ENCODE measurements around the gene CNTNAP2. TPM values are rescaled to one million over a fixed set of nuclear protein-coding genes. Genes with fewer than 3 reads are reported as not detected.
"Not testable (repeated sequence)": the region's sequence is repeated elsewhere in the genome, so short reads cannot be mapped to it uniquely, and the experiment has no call there.

Gene CNTNAP2
- polyA plus RNA-seq, 3 donors, result 15.2 to 28.4 (median 19.5) TPM

DNA sequence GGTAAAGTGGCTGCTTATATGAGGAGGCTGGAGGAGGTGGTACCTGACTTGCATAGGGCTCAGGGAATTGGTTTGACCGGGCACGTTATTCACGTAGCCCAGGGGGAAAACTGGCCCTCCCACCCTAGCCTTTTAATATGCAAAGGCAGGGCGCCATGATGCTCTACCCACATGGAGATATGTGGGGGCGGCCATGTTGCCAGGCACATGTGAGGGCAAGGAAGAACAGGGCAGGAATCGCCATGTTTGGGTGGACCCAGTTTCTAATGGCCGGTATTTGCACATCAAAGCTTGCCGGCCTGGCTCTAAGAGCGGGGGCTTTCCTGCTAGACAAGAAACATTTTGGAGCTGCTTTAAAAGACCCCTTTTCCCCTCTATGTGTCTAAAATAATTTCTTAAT lies 1524.2 kb downstream of the CNTNAP2 start:
- no peak for DNase-seq

DNA sequence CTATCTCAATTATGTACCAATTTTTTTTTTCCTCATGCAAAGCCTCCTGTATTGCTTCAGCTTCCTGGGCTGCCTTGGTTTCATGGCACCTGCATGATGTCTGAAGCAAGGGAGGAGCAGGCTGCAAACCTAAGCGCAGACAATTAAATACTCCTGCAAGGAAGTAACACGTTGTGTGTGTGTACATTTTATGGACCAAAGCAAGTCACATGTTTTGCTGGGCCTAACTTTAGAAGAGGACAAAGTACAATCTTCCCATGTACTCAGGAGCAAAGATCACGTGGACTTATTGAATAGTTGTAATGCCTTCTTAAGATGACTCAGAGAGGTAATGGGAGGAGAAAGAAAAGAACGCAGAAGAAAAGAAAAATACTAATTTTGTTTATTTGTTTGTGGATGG lies 1530.0 kb downstream of the CNTNAP2 start:
- DNase-seq, result no peak

DNA sequence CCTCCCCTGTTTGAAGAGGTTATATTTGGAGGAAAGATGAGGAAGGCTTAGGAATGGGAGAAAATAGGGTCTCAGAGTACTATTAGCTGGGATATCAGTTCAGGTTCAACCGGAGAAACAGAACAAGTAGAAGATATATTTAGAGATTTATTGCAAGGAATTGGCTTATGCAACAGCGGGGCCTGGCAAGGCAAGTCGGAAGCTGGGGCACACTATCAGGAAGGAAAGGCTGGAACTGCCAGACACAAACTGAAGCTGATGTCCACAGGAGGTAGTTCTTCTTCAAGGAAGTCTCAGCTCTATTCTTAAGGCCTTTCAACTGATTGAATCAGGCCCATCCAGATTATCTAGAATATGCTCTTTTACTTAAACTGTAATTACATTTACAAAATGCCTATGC lies 1534.4 kb downstream of the CNTNAP2 start:
- DNase-seq, result no peak

DNA sequence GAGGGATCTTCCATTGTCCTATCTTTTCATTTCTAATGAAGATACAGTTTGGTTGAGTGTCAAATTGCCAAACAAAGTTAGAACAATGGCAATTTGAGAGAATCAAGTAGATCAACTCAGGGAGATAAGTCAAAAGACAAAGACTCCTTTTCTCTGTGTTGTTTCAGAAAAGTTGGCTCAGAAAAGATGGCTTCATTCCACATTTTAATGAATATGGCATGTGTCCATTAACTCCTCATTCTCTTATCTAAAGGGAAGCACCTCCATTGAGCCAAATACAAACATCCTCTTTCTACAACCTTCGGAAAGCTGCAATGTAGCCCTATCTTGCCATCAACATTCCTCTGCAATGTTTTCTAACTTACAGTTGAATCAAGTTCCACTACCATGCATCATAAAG lies 1535.0 kb downstream of the CNTNAP2 start:
- no peak for DNase-seq

DNA sequence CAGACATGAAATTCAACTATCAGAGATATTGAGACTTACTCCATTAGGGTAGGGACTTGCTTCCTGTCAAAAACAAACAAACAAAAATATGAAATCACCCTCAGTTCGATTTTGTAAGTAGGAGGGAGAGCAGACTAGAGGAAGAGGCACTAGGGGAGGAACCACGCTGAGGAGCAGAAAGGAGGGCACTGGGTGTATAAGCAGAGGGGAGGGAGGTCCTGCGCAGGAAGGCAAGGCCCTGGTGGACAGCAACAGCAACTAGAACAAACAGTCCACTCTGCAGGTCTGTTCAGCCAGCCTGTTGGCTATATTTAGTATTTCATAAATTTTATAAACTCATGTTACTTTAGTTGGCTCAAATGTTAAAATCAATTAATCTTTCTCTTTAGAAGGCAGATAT lies 1536.9 kb downstream of the CNTNAP2 start:
- no peak for DNase-seq

DNA sequence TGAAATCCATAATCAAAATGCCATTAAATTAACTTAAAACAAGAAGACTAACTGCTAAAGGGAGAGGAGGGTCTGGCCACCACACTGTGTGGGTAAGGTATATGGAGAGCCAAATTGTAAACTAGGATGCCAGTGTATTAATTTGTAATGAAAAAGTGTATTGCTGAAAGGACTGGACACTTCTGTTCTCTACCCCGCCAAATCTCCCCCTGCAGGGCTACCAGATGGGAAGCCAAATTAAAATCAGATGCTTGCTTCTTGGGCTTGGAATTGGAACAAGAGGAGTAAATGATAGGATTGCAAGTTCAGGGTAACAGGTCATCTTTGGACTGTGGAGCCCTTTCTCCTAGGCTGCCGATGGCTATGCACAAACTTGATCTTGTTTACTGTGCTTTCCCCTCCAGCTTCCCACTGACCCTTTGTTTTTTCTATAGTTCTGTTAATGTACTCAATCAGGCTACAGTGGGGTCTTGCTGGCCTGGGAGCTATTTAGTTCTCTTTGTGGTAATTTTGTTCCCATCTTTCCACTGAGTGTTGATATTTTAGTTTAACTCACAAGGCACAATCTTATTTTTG lies 1541.9 kb downstream of the CNTNAP2 start:
- DNase-seq, result no peak

DNA sequence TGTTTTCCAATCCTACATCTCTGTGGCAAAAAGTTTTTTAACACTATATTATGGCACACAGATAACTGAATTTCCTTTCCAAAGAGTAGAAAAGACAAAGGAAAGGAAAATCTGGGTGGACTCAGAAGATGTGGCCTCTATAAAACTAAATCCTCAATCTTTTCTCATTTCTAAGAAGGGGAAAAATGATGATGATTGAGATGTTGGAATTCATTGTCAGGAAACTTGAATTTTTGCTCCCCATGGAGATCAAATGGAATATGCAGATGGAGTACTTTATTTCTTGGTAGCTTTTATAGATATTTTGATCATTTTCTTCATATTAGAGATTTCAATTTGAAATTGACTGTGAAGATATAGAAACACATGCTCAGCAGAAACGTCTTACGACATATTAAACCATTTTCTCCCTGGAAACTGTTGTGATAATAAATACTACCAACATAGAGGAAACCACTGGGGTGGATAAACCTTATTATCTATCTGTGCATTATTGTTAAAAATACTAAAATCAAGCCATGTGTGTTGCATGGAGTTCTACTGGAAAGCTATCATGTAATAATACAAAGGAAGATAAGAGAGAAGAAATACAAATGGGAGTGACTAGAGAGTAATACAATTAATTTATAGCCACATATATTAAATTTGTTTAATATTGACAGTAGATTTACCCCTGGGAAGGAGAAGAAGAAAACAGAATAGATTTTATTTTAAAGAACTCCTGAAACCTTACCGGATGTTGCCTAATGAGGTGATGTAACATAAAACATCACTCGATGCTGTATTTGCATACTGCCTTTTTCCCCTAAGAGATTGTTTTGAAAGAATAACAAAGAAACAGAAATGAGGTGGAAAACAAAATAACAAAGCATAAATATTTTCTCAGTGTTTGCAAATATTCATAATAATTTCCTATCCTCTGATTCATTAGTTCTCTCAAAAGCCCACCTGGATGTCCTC lies 1542.7 kb downstream of the CNTNAP2 start:
- no peak for DNase-seq

DNA sequence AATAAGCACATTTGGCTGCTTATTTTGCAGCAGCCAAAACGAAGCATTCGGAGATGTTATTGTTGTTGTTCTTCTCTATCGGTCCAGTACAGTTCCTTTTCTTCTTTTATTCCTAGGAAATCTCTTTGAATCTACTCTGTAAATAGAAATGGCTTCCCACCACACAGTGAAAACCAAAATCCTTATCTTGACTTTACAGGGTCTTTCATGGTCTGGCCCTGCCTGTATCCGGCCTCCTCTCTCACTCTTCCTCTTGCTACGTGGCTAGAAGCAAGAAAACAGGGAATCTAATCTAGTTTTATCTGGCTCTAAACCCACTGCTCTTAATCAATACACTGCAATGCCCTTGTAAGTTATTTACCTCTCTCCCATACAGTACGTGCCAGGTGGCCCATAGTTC lies 1547.9 kb downstream of the CNTNAP2 start:
- DNase-seq, result no peak

DNA sequence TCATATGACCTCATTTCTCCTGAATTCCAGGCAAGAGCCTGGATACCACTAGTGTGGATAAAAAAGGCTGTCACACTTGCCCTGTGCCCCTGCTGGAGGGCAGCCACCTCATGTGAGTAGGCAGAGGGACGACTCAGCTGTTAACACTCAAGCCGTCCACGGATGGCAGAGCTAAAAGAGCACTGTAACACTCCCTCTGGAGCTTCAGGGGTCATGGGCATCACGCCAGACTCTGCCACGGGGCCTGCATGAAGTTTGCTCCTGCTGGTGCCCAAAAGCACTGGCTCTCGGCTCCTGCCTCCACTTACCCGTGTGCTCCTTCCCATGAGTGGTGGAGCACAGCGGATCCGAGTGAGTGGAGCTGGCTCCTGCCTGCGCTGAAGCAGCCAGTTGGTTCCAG lies 1554.2 kb downstream of the CNTNAP2 start:
- no peak for DNase-seq

DNA sequence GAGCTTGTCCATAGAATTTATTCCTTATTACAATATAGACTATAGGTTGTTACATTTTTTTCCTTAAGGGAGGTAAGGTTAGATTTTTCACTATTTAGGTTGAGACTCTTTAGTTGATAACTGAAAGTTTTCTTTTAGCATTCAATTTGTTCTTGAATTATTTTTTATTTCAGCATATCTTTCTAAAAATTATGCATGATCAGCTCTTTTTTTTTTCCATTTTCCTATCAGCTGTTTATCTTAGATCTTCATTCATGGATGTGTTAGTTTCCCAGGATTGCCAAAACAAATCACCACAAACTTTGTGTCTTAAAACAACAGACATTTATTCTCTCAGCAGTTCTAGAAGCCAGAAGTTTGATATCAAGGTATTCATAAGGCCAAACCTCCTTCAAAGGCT lies 1558.1 kb downstream of the CNTNAP2 start:
- no peak for DNase-seq

DNA sequence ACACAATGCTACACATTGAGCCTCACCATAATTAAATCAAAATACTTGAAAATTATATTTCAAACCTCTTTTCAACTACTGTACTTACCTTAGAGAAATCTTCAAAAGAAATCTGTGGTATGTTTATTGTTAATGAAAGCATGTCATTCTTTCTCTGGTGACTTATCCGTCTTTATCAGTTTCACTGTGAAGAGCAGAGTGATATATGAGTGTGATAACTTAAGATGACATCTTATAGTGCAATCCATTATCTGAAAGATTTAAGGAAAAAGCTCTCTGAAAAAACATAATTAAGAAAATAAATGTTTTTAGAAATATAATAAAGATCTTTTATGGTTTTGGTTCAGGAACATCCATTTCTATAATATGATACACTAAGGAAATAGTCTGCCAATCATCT lies 1562.3 kb downstream of the CNTNAP2 start:
- DNase-seq, result no peak

DNA sequence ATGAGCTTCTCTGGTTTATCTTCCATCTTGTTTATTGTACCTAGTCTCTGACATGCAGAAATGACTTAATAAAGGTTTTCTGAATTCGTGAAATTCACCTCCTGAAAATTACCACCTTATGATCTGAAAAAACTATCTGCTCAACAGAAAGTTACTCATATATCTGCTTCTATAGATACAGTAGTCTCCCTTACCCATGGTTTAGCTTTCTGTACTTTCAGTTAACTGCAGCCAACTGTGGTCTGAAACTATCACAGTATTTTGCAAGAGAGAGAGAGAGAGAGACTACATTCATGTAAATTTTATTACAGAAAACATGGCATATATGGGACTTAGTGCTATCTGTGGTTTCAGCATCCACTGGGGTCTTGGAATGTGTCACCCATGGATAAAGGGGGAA lies 1564.9 kb downstream of the CNTNAP2 start:
- no peak for DNase-seq

DNA sequence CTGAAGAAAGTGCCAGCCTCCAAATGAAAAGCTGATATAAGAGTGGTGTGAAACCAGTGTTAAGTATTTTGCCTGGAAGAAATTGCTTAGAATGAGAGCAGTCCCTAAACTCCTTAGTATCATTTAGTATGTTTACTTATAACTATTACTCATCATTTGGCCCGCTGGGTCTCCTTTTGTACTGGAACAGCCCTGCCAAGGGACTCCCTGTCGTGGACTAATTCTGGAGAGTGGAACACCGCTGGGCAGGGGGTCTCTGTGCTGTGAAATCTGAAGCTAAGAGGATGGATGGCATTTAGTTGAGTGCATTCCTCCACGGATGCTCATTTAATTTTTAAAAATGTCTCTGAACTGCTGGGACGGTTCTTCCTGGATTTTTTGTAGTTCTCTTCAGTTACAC lies 1584.1 kb downstream of the CNTNAP2 start:
- no peak for DNase-seq

DNA sequence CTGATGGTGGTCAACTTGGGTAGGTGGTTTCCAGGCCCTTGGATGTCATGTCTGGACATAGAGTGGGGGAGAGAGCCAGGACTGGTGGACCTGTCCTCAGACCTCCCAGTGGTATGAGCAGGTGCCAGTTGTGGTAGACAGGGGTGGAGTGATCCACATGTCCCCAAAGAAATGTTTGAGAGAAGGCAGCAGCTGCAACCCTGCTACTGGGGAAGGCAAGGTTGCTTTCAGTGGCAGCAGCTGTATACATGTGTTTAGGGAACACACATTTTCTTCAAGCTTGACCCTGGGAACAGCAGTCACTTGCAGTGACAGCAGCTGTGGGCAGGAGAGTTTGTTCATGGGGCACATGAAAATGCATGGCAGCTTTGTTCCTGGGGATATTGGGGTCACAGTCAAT lies 1591.3 kb downstream of the CNTNAP2 start:
- DNase-seq, result no peak

DNA sequence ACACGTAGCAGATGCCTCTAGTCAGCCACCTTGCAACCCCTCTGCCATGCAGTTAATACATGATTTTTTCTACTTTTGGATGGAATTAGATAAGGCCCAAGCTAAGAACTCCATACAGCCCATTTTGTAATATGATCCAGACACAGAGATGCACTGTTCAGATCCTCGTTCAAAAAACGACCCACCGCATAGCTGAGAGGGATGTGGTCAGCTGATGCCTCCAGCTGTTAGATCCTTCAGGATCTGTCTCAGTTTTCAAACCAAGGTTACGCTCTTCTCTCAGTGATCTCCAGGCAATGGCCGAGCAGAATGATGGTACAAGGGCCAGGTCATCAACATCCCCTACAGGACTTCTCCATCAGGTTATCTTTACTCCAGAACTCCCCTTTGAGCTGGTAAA lies 1592.3 kb downstream of the CNTNAP2 start:
- no peak for DNase-seq

DNA sequence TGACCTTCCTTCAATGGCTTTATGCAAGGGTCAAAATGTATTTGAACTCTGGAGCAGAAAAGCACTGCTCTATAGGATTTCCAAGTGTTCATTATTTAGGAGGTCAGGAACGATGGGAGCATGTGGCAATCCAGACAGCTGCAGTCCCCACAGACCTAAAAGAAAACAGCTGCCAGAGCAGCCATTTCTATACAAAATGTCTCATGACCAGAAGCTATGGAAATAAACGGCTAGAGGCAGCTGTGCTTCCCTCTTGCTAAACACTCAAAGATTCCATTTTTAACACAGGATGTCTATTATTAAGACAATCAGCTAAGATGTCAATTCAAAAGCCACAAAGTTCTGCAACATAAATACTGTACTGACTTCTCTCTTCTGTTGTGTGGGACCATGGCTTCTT lies 1594.8 kb downstream of the CNTNAP2 start:
- no peak for DNase-seq

DNA sequence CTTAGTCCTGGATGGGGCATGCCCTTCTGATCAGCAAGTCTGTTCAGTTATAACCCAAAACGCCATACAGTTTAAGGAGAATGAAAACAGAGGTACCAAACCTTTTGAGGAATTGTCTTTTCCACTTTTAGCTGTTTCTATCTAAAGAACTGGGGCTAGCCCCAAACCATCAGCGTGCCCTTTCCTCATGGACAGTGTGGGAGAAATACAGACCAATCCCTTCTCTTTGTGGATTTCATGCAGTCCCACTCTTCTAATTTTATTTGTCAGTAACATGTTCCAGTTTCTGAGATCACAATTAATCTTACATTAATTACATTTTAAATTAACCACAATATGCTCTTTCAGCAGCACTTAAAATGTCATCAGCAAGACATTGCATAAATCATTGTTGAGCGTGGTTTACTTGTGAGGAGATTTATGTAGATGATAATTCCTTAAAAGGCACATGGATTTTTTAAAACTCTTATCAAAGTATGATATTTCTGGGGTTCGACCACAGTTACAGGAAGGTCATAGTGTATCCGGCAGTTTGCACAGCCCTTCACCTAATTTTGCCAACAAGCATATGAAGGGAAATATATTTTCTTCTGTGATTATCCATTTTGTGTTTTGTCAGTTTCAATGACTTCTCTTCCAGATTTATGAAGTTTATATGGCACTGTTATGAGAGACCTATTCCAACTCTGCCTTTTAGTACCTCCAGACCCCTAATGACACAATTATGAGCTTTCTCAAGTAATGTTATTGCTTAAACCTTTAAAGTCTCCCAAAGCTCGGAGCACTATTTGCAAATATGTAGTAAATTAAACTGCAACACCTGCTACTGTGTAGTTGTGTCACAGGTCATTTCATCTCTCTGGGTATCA lies 1605.6 kb downstream of the CNTNAP2 start:
- no peak for DNase-seq

DNA sequence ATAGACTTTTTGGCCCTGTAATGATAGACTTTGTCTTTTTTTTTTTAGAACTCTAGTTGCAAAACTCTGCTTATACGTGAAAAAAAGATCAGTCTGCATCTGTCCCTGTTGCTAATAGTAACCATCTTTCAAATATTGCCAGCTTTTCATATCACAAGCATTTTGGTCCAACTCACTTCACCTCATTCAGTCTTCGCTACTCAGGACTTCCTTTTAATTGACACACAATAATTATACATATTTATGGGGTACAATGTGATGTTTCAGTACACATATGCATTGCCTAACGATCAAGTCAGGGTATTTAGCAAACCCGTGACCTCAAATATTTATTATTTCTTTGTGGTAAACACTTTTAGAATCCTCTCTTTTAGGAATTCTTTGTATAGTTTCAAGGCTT lies 1606.9 kb downstream of the CNTNAP2 start:
- no peak for DNase-seq

DNA sequence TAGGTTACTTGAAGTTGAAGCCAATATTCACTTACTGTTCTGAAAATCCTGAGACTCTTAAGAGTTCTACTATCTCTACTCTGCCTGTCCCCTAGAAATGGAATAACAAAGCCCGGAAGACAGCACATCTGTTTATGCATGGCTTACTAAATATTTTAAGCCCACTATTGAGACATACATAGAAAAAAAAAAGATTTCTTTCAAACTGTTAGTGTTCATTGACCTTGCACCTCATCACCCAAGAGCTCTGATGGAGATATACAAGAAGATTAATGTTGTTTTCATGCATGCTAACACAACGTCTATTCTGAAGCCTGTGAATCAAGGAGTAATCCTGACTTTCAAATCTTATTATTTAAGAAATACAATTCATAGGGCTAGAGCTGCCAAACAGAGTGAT lies 1614.7 kb downstream of the CNTNAP2 start:
- no peak for DNase-seq

DNA sequence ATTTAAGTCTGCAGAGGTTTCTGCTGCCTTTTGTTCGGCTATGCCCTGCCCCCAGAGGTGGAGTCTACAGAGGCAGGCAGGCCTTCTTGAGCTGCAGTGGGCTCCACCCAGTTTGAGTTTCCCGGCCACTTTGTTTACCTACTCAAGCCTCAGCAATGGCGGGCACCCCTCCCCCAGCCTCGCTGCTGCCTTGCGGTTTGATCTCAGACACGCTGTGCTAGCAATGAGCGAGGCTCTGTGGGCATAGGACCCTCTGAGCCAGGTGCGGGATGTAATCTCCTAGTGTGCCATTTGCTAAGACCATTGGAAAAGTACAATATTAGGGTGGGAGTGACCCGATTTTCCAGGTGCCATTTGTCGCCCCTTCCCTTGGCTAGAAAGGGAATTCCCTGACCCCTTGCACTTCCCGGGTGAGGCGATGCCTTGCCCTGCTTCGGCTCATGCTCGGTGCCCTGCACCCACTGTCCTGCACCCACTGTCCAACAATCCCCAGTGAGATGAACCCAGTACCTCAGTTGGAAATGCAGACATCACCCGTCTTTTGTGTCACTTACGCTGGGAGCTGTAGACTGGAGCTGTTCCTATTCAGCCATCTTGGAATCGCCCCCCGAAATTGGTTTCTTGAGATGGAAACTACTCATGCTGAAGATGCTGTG lies 1621.1 kb downstream of the CNTNAP2 start:
- not testable (repeated sequence) for DNase-seq

DNA sequence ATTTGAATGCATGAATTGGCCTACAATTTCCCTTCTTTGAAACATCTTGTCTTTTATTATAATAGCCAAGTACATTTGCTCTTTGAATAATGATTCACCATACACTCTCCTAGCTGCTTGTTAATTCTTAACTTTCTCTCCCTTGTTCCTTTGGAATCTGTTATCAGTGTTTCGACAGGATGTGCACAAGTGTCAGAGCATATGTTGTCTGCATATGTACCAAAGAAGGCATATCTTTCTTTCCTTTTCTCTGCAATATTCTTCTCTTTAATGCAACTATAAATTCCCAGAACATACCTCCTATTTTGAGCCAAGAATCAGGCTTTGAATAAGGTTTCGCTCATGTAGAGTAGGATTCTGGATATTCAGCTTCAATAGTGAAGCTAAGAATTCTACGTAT lies 1625.7 kb downstream of the CNTNAP2 start:
- no peak for DNase-seq

DNA sequence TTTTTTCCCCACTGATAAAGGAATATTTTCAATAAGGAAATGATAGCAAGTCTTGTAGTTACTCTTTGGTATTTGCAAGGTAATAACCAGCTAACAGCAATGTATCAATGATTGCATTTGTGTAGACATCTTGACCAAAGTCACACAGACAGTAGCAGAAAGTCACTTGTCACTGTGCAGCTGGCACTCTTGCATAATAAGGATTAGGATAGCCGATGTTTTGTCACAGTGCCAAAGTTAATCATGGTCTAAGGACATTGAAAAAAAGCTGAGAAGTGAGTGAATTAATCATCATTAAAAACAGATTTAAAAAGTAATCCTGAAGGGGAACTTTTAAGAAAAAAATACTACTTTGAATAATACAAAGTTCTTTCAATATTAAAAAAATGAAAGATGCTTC lies 1639.7 kb downstream of the CNTNAP2 start:
- no peak for DNase-seq
